Measurements from ENCODE around the gene NELFCD. TPM values are rescaled to one million over a fixed set of nuclear protein-coding genes. Genes with fewer than 3 reads are reported as not detected.
A peak's percentile ranks its signal among the peaks of the same experiment; 100 is the strongest.
"Not testable (repeated sequence)": the region's sequence is repeated elsewhere in the genome, so short reads cannot be mapped to it uniquely, and the experiment has no call there.

Gene NELFCD
- total RNA-seq, 2 experiments from 2014 or later, result 95.7 to 97.0 TPM

- peaks cover 59% of the 10 kb centered on the region for H3K4me1 Mint-ChIP-seq (ENCODE audit: low read depth)
- intact Hi-C loops (cut with DNase I, micrococcal nuclease), result loop anchor here (5.0 to 10.0 kb wide), 4 partner anchors 42 to 736 kb away; partner anchors contain the start of genes STX16 (in 2 of the 2) and RAB22A (in 1 of the 2)
- Histone ChIP-seq H3K4me1 (ENCODE audit: insufficient read depth, low read length) (peaks cover 37% of the 10 kb centered on the region), H3K36me3 (ENCODE audit: insufficient read depth, low read length) (peaks cover 28% of the 10 kb centered on the region), H3K27ac (ENCODE audit: low read depth in 1 of 2, low read length in 2 of 2) (no peak overlapping the region), H3K27me3 (ENCODE audit: control insufficient read depth in 1 of 2, insufficient read depth in 2 of 2, low read length in 2 of 2) (no peaks in the 10 kb centered on the region), H3K4me3 (ENCODE audit: low read length) (no peak overlapping the region), H3K9me3 (ENCODE audit: control insufficient read depth in 1 of 2, insufficient read depth in 1 of 2, low read length in 2 of 2) (no peaks in the 10 kb centered on the region)
- no peaks in the 10 kb centered on the region for H3K9me3 Mint-ChIP-seq
- peak overlapping the region; percentile 91 for H3K27ac Mint-ChIP-seq
- H3K4me3 Mint-ChIP-seq, result peak overlapping the region; percentile 89
- TF ChIP-seq CTCF (IDR thresholded peaks at IDR 0.05), result no peak
- POLR2A ChIA-PET, result interaction anchor here (4.1 kb wide), 1 partner anchor 8 kb away, joined by 67 read pairs; the partner anchor contains the start of gene ATP5F1E
- CTCF ChIA-PET, result no interaction called here
- no peak for ATAC-seq (ENCODE audit: poor library complexity)
- DNase-seq, result no peak
- peaks cover 52% of the 10 kb centered on the region for H3K36me3 Mint-ChIP-seq (ENCODE audit: low read depth)
- no peaks in the 10 kb centered on the region for H3K27me3 Mint-ChIP-seq
Measured at GRCh38 chr20:59040667-59041066, 59.6 kb downstream of the NELFCD start.

DNA sequence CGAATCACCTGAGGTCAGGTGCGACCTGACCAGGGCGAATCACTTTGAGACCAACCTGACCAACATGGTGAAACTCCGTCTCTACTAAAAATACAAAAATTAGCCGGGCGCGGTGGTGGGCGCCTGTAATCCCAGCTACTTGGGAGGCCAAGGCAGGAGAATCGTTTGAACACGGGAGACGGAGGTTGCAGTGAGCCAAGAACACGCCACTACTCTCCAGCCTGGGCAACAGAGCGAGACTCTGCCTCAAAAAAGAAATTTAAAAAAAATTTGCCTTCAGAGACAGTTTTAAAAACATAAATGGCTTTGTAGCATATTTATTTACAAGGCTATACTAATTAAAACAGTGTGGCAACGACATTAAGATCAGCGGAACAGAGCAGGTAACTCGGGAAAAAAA is 60.4 kb downstream of the NELFCD start:
- Mint-ChIP-seq H3K27ac (peak overlapping the region; percentile 91), H3K4me1 (ENCODE audit: low read depth) (peaks cover 59% of the 10 kb centered on the region), H3K4me3 (peak overlapping the region; percentile 89), H3K36me3 (ENCODE audit: low read depth) (peaks cover 44% of the 10 kb centered on the region)
- H3K27me3 Mint-ChIP-seq; ATAC-seq (ENCODE audit: poor library complexity); H3K27ac ChIP-seq (ENCODE audit: low read depth in 1 of 2, low read length in 2 of 2); H3K9me3 Mint-ChIP-seq; H3K27me3 ChIP-seq (ENCODE audit: control insufficient read depth in 1 of 2, insufficient read depth in 2 of 2, low read length in 2 of 2); H3K9me3 ChIP-seq (ENCODE audit: control insufficient read depth in 1 of 2, insufficient read depth in 1 of 2, low read length in 2 of 2); DNase-seq; CTCF ChIA-PET: not testable (repeated sequence)
- POLR2A ChIA-PET, result interaction anchor here (2.2 to 4.1 kb wide), 3 partner anchors 9 to 212 kb away, joined by 6 to 67 read pairs (median 9); partner anchors contain the start of gene ATP5F1E
- peaks cover 19% of the 10 kb centered on the region for H3K36me3 ChIP-seq (ENCODE audit: insufficient read depth, low read length)
- intact Hi-C loops (cut with DNase I, micrococcal nuclease), result loop anchor here (5.0 to 10.0 kb wide), 4 partner anchors 41 to 737 kb away; partner anchors contain the start of genes STX16 (in 2 of the 2) and RAB22A (in 1 of the 2)
- H3K4me3 ChIP-seq (ENCODE audit: low read length), result peak overlapping the region; percentile 85
- peaks cover 37% of the 10 kb centered on the region for H3K4me1 ChIP-seq (ENCODE audit: insufficient read depth, low read length)

DNA sequence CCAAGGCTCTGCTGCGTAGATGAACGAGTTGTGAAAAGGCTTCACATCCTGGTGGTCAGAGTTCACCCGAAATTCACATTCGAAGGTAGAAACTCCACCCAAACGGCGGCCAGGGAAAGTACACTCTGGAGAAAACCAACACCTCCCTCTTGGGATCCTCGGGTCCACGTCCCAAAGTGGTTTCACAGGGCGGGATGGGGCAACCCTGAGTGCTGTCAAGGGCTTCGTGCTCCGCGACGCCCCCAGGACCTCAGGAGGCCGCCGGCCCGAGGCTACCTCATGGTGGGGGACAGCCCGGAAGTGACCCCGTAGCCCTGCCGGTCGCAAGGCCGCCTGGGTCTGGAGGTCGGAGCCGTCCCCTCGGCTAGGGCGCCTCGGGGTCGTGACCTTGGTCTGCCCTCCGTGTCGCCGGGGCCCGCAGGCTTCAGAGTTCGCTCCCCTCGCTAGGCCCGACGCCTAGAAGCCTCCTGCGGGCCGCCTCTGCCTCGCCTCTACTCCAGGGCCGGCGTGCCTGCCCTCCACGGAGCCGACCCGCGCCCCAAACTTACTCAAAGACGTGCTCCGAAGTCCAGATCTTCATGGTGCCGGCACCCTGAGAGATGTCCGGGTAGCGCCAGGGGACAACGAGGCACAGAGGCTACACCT is 61.2 kb downstream of the NELFCD start, which contains the start of gene PRELID3B:
Gene PRELID3B, minus strand, starts transcription at position 636 of the 645 bp plus-strand sequence. Its CDS starts 56 bp downstream, at position 580.
- Histone ChIP-seq H3K4me3 (ENCODE audit: low read length) (peak within 1 kb of the TSS; percentile 85), H3K27ac (ENCODE audit: low read depth in 1 of 2, low read length in 2 of 2) (peak within 1 kb of the TSS; percentile 67 to 77), H3K36me3 (ENCODE audit: insufficient read depth, low read length) (peaks cover 12% of the 10 kb centered on the region), H3K4me1 (ENCODE audit: insufficient read depth, low read length) (peaks cover 37% of the 10 kb centered on the region), H3K27me3 (ENCODE audit: control insufficient read depth in 1 of 2, insufficient read depth in 2 of 2, low read length in 2 of 2) (no peaks in the 10 kb centered on the region), H3K9me3 (ENCODE audit: control insufficient read depth in 1 of 2, insufficient read depth in 1 of 2, low read length in 2 of 2) (no peaks in the 10 kb centered on the region)
- no peaks in the 10 kb centered on the region for H3K27me3 Mint-ChIP-seq
- no peak for TF ChIP-seq CTCF (IDR thresholded peaks at IDR 0.05)
- DNase-seq (peak in 3 of 14 experiments; percentile 1 to 40 (median 10)), ATAC-seq (ENCODE audit: poor library complexity) (peak; percentile 3)
- peaks cover 52% of the 10 kb centered on the region for H3K4me1 Mint-ChIP-seq (ENCODE audit: low read depth)
- peak within 1 kb of the TSS; percentile 91 for H3K27ac Mint-ChIP-seq
- no peaks in the 10 kb centered on the region for H3K9me3 Mint-ChIP-seq
- peaks cover 36% of the 10 kb centered on the region for H3K36me3 Mint-ChIP-seq (ENCODE audit: low read depth)
- intact Hi-C loops (cut with DNase I, micrococcal nuclease), result loop anchor here (1.0 to 10.0 kb wide), 6 partner anchors 10 to 737 kb away; partner anchors contain the start of genes ATP5F1E (in 2 of the 2), STX16 (in 2 of the 2), NELFCD (in 1 of the 2) and RAB22A (in 1 of the 2)
- ChIA-PET POLR2A (interaction anchor here (0.9 to 4.1 kb wide), 10 partner anchors 10 to 211 kb away, joined by 3 to 67 read pairs (median 6); partner anchors contain the start of gene ATP5F1E), CTCF (interaction anchor here (1.3 kb wide), 1 partner anchor 46 kb away, joined by 5 read pairs; no protein-coding TSS in a partner anchor)
- H3K4me3 Mint-ChIP-seq, result peak within 1 kb of the TSS; percentile 92

Data from CD4-positive, alpha-beta T cell (primary cell).